GM23338 (cell line): ENCODE measurements around the gene HACL1. TPM values are rescaled to one million over a fixed set of nuclear protein-coding genes. Genes with fewer than 3 reads are reported as not detected.

Experiments
- ATAC-seq: fragments of 200-7000 bp; cut with Tn5 transposase; 3 replicates; pipeline ENCODE4 v1.9.1; 2020
- DNase-seq: peaks from one replicate; pipeline ENCODE4 v3.0.0-alpha.2; 2015; ENCODE audit warnings: low spot score
- H2AFZ ChIP-seq: fragments of 200-600 bp; sonication (generic); 2 replicates; pipeline ENCODE4 v1.8.0; 2016; ENCODE audit warnings: antibody characterized with exemption, mild to moderate bottlenecking, moderate library complexity
- H3F3A ChIP-seq: fragments of 200-600 bp; sonication (generic); replicated peaks from 2 replicates; pipeline ENCODE4 v1.8.0; 2017; ENCODE audit warnings: antibody characterized with exemption, mixed run types, low read depth
- H3K27ac ChIP-seq: fragments of 200-600 bp; sonication (generic); 2 replicates; pipeline ENCODE4 v1.6.1; 2016; ENCODE audit warnings: low read depth
- H3K27me3 ChIP-seq: fragments of 200-600 bp; sonication (generic); 2 replicates; pipeline ENCODE4 v1.8.0; 2016; ENCODE audit warnings: mild to moderate bottlenecking, mixed run types, moderate library complexity; ENCODE audit not compliant: insufficient read depth
- H3K36me3 ChIP-seq: fragments of 200-600 bp; sonication (generic); 2 replicates; pipeline ENCODE4 v1.8.0; 2016; ENCODE audit warnings: mild to moderate bottlenecking; ENCODE audit not compliant: insufficient read depth
- H3K4me1 ChIP-seq: fragments of 200-600 bp; sonication (generic); 2 replicates; pipeline ENCODE4 v1.8.0; 2016; ENCODE audit warnings: mild to moderate bottlenecking, moderate library complexity; ENCODE audit not compliant: insufficient read depth
- H3K4me2 ChIP-seq: fragments of 200-600 bp; sonication (generic); 2 replicates; pipeline ENCODE4 v1.7.1; 2017; ENCODE audit warnings: mixed run types
- H3K4me3 ChIP-seq: fragments of 200-600 bp; sonication (generic); 2 replicates; pipeline ENCODE4 v1.6.1; 2016; ENCODE audit warnings: mixed run types
- H3K79me2 ChIP-seq: fragments of 200-600 bp; sonication (generic); replicated peaks from 2 replicates; pipeline ENCODE4 v1.8.0; 2017; ENCODE audit warnings: mild to moderate bottlenecking; ENCODE audit not compliant: insufficient read depth
- H3K9me2 ChIP-seq: fragments of 200-600 bp; sonication (generic); 2 replicates; pipeline ENCODE4 v1.8.0; 2017; ENCODE audit not compliant: insufficient read depth
- H4K20me1 ChIP-seq: fragments of 200-600 bp; sonication (generic); replicated peaks from 2 replicates; pipeline ENCODE4 v1.8.0; 2017; ENCODE audit warnings: mild to moderate bottlenecking; ENCODE audit not compliant: insufficient read depth
- H3K27ac Mint-ChIP-seq: 2 replicates; pipeline ENCODE4 v1.8.0; 2020; ENCODE audit warnings: inconsistent platforms, mild to moderate bottlenecking, moderate library complexity, mixed read lengths
- H3K27me3 Mint-ChIP-seq: 3 replicates; pipeline ENCODE4 v1.8.0; 2022; ENCODE audit warnings: low read depth, mild to moderate bottlenecking, moderate library complexity, mixed read lengths, inconsistent platforms; ENCODE audit not compliant: insufficient read depth, poor library complexity
- H3K36me3 Mint-ChIP-seq: 3 replicates; pipeline ENCODE4 v1.8.0; 2021; ENCODE audit warnings: low read depth, mild to moderate bottlenecking, inconsistent platforms, moderate library complexity, mixed read lengths
- H3K4me1 Mint-ChIP-seq: 3 replicates; pipeline ENCODE4 v1.8.0; 2020; ENCODE audit warnings: mild to moderate bottlenecking, inconsistent platforms, mixed read lengths
- H3K4me3 Mint-ChIP-seq: 3 replicates; pipeline ENCODE4 v1.8.0; 2021; ENCODE audit warnings: moderate library complexity, mild to moderate bottlenecking, inconsistent platforms, mixed read lengths
- H3K9me3 Mint-ChIP-seq: 3 replicates; pipeline ENCODE4 v1.8.0; 2020; ENCODE audit warnings: moderate library complexity, mild to moderate bottlenecking, inconsistent platforms, mixed read lengths
- NANOG ChIP-seq: IDR thresholded peaks from 2 replicates; pipeline ENCODE4 v1.6.1; 2016; ENCODE audit warnings: antibody characterized with exemption, borderline replicate concordance
- POLR2AphosphoS5 ChIP-seq: IDR thresholded peaks from 2 replicates; pipeline ENCODE4 v1.6.1; 2016; ENCODE audit warnings: antibody characterized with exemption, low read depth
- ZNF114 ChIP-seq: fragments of 250-450 bp; sonication (Bioruptor Pico); IDR thresholded peaks from 2 replicates; pipeline ENCODE4 v1.5.0; 2020; ENCODE audit warnings: mild to moderate bottlenecking, moderate library complexity
- ZNF331 ChIP-seq: fragments of 250-450 bp; sonication (Bioruptor Pico); IDR thresholded peaks from 2 replicates; pipeline ENCODE4 v1.5.0; 2020; ENCODE audit warnings: low read depth, mild to moderate bottlenecking, moderate library complexity
- polyA plus RNA-seq: library from polyadenylated mRNA; unstranded; fragments of >200 nt; fragmentation: Nextera tagmentation; extraction: Ambion mirVana; gene quantifications from 2 replicates; pipeline ENCODE4 v1.2.1, GENCODE V29; 2016
- total RNA-seq: library from RNA; depleted of rRNA; stranded (reverse); fragments of >200 nt; shearing (Covaris generic); gene quantifications from 2 replicates; pipeline ENCODE4 v1.2.3, GENCODE V29; 2014
- TF ChIP-seq, protein P1 (sequence below), 2 experiments: fragments of 200-600 bp in 1 of 2; sonication (generic) in 1 of 2; conservative IDR thresholded peaks; 2 replicates each; pipeline versions ENCODE4 v1.5.1 to v1.6.1; 2016 to 2017; ENCODE audit warnings: antibody characterized with exemption in 2 of 2, low read depth in 2 of 2, mild to moderate bottlenecking in 2 of 2, moderate library complexity in 1 of 2
- TF ChIP-seq, protein P2 (sequence below): IDR thresholded peaks from one replicate; pipeline ENCODE4 v1.6.1; 2018; ENCODE audit warnings: antibody characterized with exemption; ENCODE audit not compliant: unreplicated experiment
- TF ChIP-seq, protein P3 (sequence below): fragments of 250-450 bp; sonication (Bioruptor Pico); IDR thresholded peaks from 2 replicates; pipeline ENCODE4 v1.5.0; 2020; ENCODE audit warnings: mild to moderate bottlenecking, moderate library complexity

Gene HACL1
- total and polyA plus RNA-seq, 2 experiments from 2014 or later, result 19.6 to 33.5 TPM

DNA sequence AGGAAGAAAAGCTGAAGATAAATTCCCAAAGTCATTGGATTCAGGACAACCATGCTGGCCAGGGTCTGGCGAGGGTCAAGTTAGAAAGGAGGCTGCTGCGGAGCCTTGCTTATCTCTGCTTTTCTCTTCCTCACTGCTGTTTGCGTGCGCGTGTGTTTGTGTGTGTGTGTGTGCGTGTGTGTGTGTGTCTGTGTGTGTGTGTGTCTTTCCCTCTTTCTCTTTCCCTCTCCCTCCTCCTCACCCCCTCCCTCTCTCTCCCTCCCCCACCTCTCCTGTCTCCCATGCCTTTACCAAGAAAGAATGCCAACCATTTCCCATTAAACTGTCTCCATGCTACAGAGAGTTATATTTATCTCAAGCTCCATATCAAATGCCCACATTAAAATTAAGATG lies 79.8 kb downstream of the HACL1 start, which contains the start of gene COLQ:
TSS of gene COLQ (minus strand) at position 134 of the 393 bp plus-strand sequence. CDS start at position 53, 81 bp downstream.
- DNase-seq (peak; percentile 44), ATAC-seq (peak; percentile 30)
- Histone ChIP-seq H3K36me3 (no peaks in the 10 kb centered on the region), H3K4me1 (peaks cover 10% of the 10 kb centered on the region), H3K27ac (no peak within 1 kb of the TSS), H3K9me2 (no peaks in the 10 kb centered on the region; the same call in 1 of the 2 replicates), H4K20me1 (no peaks in the 10 kb centered on the region), H3K79me2 (no peaks in the 10 kb centered on the region), H2AFZ (peak within 1 kb of the TSS; percentile 94), H3K4me3 (peak within 1 kb of the TSS; percentile 16; the same call in 1 of the 2 replicates), H3K27me3 (peaks cover 21% of the 10 kb centered on the region), H3F3A (no peaks in the 10 kb centered on the region), H3K4me2 (peak within 1 kb of the TSS; percentile 69)
- Mint-ChIP-seq H3K9me3 (no peaks in the 10 kb centered on the region), H3K36me3 (no peaks in the 10 kb centered on the region), H3K27me3 (peaks cover 27% of the 10 kb centered on the region), H3K4me1 (peaks cover 26% of the 10 kb centered on the region), H3K4me3 (peak within 1 kb of the TSS; percentile 53), H3K27ac (no peak within 1 kb of the TSS)
- TF ChIP-seq, protein P1, sequence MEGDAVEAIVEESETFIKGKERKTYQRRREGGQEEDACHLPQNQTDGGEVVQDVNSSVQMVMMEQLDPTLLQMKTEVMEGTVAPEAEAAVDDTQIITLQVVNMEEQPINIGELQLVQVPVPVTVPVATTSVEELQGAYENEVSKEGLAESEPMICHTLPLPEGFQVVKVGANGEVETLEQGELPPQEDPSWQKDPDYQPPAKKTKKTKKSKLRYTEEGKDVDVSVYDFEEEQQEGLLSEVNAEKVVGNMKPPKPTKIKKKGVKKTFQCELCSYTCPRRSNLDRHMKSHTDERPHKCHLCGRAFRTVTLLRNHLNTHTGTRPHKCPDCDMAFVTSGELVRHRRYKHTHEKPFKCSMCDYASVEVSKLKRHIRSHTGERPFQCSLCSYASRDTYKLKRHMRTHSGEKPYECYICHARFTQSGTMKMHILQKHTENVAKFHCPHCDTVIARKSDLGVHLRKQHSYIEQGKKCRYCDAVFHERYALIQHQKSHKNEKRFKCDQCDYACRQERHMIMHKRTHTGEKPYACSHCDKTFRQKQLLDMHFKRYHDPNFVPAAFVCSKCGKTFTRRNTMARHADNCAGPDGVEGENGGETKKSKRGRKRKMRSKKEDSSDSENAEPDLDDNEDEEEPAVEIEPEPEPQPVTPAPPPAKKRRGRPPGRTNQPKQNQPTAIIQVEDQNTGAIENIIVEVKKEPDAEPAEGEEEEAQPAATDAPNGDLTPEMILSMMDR (conservative IDR thresholded peaks at IDR 0.05; ENCODE audit: low read depth in 2 of 2), result no peak
- TF ChIP-seq, protein P2, sequence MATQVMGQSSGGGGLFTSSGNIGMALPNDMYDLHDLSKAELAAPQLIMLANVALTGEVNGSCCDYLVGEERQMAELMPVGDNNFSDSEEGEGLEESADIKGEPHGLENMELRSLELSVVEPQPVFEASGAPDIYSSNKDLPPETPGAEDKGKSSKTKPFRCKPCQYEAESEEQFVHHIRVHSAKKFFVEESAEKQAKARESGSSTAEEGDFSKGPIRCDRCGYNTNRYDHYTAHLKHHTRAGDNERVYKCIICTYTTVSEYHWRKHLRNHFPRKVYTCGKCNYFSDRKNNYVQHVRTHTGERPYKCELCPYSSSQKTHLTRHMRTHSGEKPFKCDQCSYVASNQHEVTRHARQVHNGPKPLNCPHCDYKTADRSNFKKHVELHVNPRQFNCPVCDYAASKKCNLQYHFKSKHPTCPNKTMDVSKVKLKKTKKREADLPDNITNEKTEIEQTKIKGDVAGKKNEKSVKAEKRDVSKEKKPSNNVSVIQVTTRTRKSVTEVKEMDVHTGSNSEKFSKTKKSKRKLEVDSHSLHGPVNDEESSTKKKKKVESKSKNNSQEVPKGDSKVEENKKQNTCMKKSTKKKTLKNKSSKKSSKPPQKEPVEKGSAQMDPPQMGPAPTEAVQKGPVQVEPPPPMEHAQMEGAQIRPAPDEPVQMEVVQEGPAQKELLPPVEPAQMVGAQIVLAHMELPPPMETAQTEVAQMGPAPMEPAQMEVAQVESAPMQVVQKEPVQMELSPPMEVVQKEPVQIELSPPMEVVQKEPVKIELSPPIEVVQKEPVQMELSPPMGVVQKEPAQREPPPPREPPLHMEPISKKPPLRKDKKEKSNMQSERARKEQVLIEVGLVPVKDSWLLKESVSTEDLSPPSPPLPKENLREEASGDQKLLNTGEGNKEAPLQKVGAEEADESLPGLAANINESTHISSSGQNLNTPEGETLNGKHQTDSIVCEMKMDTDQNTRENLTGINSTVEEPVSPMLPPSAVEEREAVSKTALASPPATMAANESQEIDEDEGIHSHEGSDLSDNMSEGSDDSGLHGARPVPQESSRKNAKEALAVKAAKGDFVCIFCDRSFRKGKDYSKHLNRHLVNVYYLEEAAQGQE, result no peak
- TF ChIP-seq ZNF114, result no peak
- no peak for TF ChIP-seq POLR2AphosphoS5
- no peak for TF ChIP-seq ZNF331 (CRISPR knock-in tag)
- TF ChIP-seq NANOG, result no peak
- TF ChIP-seq, protein P3, sequence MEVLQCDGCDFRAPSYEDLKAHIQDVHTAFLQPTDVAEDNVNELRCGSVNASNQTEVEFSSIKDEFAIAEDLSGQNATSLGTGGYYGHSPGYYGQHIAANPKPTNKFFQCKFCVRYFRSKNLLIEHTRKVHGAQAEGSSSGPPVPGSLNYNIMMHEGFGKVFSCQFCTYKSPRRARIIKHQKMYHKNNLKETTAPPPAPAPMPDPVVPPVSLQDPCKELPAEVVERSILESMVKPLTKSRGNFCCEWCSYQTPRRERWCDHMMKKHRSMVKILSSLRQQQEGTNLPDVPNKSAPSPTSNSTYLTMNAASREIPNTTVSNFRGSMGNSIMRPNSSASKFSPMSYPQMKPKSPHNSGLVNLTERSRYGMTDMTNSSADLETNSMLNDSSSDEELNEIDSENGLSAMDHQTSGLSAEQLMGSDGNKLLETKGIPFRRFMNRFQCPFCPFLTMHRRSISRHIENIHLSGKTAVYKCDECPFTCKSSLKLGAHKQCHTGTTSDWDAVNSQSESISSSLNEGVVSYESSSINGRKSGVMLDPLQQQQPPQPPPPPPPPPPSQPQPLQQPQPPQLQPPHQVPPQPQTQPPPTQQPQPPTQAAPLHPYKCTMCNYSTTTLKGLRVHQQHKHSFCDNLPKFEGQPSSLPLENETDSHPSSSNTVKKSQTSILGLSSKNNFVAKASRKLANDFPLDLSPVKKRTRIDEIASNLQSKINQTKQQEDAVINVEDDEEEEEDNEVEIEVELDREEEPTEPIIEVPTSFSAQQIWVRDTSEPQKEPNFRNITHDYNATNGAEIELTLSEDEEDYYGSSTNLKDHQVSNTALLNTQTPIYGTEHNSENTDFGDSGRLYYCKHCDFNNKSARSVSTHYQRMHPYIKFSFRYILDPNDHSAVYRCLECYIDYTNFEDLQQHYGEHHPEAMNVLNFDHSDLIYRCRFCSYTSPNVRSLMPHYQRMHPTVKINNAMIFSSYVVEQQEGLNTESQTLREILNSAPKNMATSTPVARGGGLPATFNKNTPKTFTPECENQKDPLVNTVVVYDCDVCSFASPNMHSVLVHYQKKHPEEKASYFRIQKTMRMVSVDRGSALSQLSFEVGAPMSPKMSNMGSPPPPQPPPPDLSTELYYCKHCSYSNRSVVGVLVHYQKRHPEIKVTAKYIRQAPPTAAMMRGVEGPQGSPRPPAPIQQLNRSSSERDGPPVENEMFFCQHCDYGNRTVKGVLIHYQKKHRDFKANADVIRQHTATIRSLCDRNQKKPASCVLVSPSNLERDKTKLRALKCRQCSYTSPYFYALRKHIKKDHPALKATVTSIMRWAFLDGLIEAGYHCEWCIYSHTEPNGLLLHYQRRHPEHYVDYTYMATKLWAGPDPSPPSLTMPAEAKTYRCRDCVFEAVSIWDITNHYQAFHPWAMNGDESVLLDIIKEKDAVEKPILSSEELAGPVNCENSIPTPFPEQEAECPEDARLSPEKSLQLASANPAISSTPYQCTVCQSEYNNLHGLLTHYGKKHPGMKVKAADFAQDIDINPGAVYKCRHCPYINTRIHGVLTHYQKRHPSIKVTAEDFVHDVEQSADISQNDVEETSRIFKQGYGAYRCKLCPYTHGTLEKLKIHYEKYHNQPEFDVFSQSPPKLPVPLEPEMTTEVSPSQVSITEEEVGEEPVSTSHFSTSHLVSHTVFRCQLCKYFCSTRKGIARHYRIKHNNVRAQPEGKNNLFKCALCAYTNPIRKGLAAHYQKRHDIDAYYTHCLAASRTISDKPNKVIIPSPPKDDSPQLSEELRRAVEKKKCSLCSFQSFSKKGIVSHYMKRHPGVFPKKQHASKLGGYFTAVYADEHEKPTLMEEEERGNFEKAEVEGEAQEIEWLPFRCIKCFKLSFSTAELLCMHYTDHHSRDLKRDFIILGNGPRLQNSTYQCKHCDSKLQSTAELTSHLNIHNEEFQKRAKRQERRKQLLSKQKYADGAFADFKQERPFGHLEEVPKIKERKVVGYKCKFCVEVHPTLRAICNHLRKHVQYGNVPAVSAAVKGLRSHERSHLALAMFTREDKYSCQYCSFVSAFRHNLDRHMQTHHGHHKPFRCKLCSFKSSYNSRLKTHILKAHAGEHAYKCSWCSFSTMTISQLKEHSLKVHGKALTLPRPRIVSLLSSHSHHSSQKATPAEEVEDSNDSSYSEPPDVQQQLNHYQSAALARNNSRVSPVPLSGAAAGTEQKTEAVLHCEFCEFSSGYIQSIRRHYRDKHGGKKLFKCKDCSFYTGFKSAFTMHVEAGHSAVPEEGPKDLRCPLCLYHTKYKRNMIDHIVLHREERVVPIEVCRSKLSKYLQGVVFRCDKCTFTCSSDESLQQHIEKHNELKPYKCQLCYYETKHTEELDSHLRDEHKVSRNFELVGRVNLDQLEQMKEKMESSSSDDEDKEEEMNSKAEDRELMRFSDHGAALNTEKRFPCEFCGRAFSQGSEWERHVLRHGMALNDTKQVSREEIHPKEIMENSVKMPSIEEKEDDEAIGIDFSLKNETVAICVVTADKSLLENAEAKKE (CRISPR knock-in tag), result no peak
